Gastroesophageal sphincter (tissue), 3 donors: Measurements from ENCODE around the gene SEMA3A.

Source experiments
- EP300 ChIP-seq: sonication (generic); formaldehyde crosslinking; IDR thresholded peaks from one replicate; pipeline ENCODE4 v1.6.1; 2017; ENCODE audit warnings: antibody characterized with exemption, mild to moderate bottlenecking
- TF ChIP-seq, protein P1 (sequence below), 4 experiments: fragments of 200-600 bp in 2 of 4; fragments of 450-650 bp in 2 of 4; sonication (generic) in 1 of 4; IDR thresholded peaks; one replicate each; pipeline ENCODE4 v1.5.1; 2017 to 2019; ENCODE audit warnings: antibody characterized with exemption in 4 of 4, mild to moderate bottlenecking in 2 of 4, moderate library complexity in 2 of 4

DNA sequence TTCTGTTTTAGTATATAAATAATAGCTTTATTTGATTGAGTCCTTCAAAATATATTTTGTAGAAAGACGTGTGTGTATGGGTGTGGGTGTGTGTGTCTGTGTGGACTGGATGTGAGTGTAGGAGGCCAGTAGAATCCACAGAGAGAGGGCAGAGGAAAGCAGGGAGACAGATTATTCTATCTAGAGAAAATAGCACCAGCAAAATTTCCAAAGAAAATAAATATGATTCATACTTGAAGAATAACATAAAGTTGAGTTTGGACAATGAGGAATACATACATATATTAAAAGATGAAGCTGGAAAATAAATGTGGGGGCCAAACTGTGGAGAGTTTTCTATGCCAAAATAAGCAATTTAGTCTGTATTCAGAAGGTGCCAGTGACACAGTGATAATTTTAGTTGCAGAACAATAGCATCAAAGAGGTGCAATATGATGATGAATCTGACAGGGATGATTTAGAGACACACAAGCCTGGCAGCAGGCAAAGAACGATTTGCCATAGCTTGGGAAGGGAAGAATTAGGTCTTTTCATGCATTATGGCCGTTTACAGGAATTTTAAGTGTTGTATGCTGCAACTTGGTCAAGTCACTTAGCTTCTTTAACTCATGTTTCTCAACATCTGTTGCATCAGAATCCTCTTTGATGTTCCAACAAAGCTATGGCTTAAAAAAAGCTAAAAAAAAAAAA lies 121.3 kb downstream of the SEMA3A start:
- TF ChIP-seq EP300 = no peak
- TF ChIP-seq, protein P1, sequence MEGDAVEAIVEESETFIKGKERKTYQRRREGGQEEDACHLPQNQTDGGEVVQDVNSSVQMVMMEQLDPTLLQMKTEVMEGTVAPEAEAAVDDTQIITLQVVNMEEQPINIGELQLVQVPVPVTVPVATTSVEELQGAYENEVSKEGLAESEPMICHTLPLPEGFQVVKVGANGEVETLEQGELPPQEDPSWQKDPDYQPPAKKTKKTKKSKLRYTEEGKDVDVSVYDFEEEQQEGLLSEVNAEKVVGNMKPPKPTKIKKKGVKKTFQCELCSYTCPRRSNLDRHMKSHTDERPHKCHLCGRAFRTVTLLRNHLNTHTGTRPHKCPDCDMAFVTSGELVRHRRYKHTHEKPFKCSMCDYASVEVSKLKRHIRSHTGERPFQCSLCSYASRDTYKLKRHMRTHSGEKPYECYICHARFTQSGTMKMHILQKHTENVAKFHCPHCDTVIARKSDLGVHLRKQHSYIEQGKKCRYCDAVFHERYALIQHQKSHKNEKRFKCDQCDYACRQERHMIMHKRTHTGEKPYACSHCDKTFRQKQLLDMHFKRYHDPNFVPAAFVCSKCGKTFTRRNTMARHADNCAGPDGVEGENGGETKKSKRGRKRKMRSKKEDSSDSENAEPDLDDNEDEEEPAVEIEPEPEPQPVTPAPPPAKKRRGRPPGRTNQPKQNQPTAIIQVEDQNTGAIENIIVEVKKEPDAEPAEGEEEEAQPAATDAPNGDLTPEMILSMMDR (IDR thresholded peaks at IDR 0.05) = no peak
